Keratinocyte (primary cell): Measurements from ENCODE around the gene TRIM67. TPM values are rescaled to one million over a fixed set of nuclear protein-coding genes. Genes with fewer than 3 reads are reported as not detected.

Experiments
- DNase-seq: peaks from one replicate; pipeline ENCODE4 v3.0.0-alpha.2; 2011; ENCODE audit warnings: low read depth, missing footprints, low spot score
- FAIRE-seq: peaks from 2 replicates; lab custom pipeline; 2011; peaks lifted over from hg19 to GRCh38; lab: Jason Lieb, UNC
- H2AFZ ChIP-seq: 2 replicates; pipeline ENCODE4 v1.6.0; 2012; ENCODE audit warnings: low read length, control low read depth, inconsistent platforms; ENCODE audit not compliant: control insufficient read depth
- H3K27ac ChIP-seq: 2 replicates; pipeline ENCODE4 v1.5.1; 2011; ENCODE audit warnings: low read length; ENCODE audit not compliant: control insufficient read depth, insufficient read depth
- H3K27me3 ChIP-seq: 3 replicates; pipeline ENCODE4 v1.6.0; 2011; ENCODE audit warnings: low read length; ENCODE audit not compliant: control insufficient read depth, insufficient read depth; ENCODE audit errors: extremely low read depth
- H3K36me3 ChIP-seq, 2 experiments: 2 replicates in 1 of 2; 3 replicates in 1 of 2; pipeline ENCODE4 v1.5.1; 2011; ENCODE audit warnings: low read length in 2 of 2, mild to moderate bottlenecking in 1 of 2; ENCODE audit not compliant: control insufficient read depth in 2 of 2, insufficient read depth in 2 of 2; ENCODE audit errors: extremely low read depth in 1 of 2
- H3K4me1 ChIP-seq: 3 replicates; pipeline ENCODE4 v1.5.1; 2011; ENCODE audit warnings: low read length; ENCODE audit not compliant: control insufficient read depth, insufficient read depth; ENCODE audit errors: extremely low read depth
- H3K4me2 ChIP-seq: 3 replicates; pipeline ENCODE4 v1.6.0; 2011; ENCODE audit warnings: low read depth, low read length; ENCODE audit not compliant: control insufficient read depth, insufficient read depth; ENCODE audit errors: extremely low read depth
- H3K4me3 ChIP-seq, 3 experiments: fragments of 200-600 bp in 1 of 3; sonication (generic) in 1 of 3; 2 replicates in 2 of 3; 3 replicates in 1 of 3; pipeline ENCODE4 v1.5.1; 2011 to 2016; ENCODE audit warnings: low read length in 3 of 3, mild to moderate bottlenecking in 3 of 3, control low read depth in 2 of 3, inconsistent platforms in 1 of 3, low read depth in 1 of 3, mixed read lengths in 1 of 3, mixed run types in 1 of 3, moderate library complexity in 1 of 3; ENCODE audit not compliant: control insufficient read depth in 2 of 3, insufficient read depth in 2 of 3; ENCODE audit errors: extremely low read depth in 1 of 3
- H3K79me2 ChIP-seq: 2 replicates; pipeline ENCODE4 v1.6.0; 2012; ENCODE audit warnings: low read length; ENCODE audit not compliant: control insufficient read depth, insufficient read depth
- H3K9ac ChIP-seq: 3 replicates; pipeline ENCODE4 v1.6.0; 2011; ENCODE audit warnings: low read length; ENCODE audit not compliant: control insufficient read depth, insufficient read depth; ENCODE audit errors: extremely low read depth
- H3K9me1 ChIP-seq: 3 replicates; pipeline ENCODE4 v1.6.0; 2011; ENCODE audit warnings: low read length; ENCODE audit not compliant: control insufficient read depth, insufficient read depth; ENCODE audit errors: extremely low read depth
- H3K9me3 ChIP-seq: 2 replicates; pipeline ENCODE4 v1.5.1; 2012; ENCODE audit warnings: low read depth, low read length; ENCODE audit not compliant: control insufficient read depth
- H4K20me1 ChIP-seq: 3 replicates; pipeline ENCODE4 v1.6.0; 2011; ENCODE audit warnings: low read length; ENCODE audit not compliant: control insufficient read depth, insufficient read depth; ENCODE audit errors: extremely low read depth
- EZH2 ChIP-seq: IDR thresholded peaks from one replicate; pipeline ENCODE4 v1.6.1; 2012; ENCODE audit warnings: inconsistent platforms, mild to moderate bottlenecking, low read length, moderate library complexity
- dilution Hi-C: fragments of 300-500 bp; cut with MboI; formaldehyde crosslinking; loops from one replicate; pipeline ENCODE4 v1.7.0; 2020; ENCODE audit warnings: low sequenced_read_pairs; ENCODE audit not compliant: extremely low pct_ligation_motif_present
- polyA plus RNA-seq, 5 experiments: library from polyadenylated mRNA; depleted of rRNA in 3 of 5; stranded (reverse) in 3 of 5; stranded (forward) in 1 of 5; unstranded in 1 of 5; fragments of >200 nt; gene quantifications; 1 replicate in 1 of 5; 2 replicates in 3 of 5; 3 replicates in 1 of 5; pipeline versions ENCODE4 v1.2.1 to v1.2.3, GENCODE V29; 2011 to 2012; ENCODE audit warnings: missing spikeins in 2 of 5, low read depth in 1 of 5, low replicate concordance in 1 of 5
- TF ChIP-seq, protein P1 (sequence below), 3 experiments: IDR thresholded peaks in 1 of 3; conservative IDR thresholded peaks in 1 of 3; optimal IDR thresholded peaks in 1 of 3; 2 replicates in 2 of 3; 3 replicates in 1 of 3; pipeline versions ENCODE3 to v1.5.1; 2011; ENCODE audit warnings: low read length in 3 of 3, mild to moderate bottlenecking in 3 of 3, moderate library complexity in 2 of 3, control low read depth in 1 of 3, inconsistent platforms in 1 of 3; ENCODE audit not compliant: insufficient read depth in 2 of 3; ENCODE audit errors: extremely low read depth in 1 of 3

TRIM67 gene
- polyA plus RNA-seq, 1 donor (not counting 4 experiments of a cell fraction or from before 2014, with no cell fraction given): not detected

DNA sequence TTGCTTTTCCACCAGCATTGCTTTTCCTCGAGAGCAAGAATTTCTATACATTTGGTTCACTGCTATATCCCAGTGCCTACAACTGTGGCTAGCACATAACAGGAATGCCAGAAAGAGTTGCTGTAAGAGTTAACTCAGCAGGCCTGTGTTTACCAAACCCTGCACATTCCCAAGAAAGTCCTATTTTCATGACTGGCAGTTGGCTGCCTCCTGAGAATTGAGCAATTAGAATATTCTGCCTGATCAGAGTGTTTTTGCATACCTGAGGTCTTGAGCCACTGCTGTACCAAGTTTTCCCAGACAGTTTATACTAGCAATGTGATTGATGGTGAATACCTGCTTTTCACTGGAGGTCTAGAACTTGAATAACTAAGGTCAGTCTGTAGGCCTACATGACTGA is 76.4 kb downstream of the TRIM67 start:
- H2AFZ ChIP-seq: no peak overlapping the region
- no peaks in the 10 kb centered on the region for H4K20me1 ChIP-seq
- no peak overlapping the region for H3K9ac ChIP-seq
- no peaks in the 10 kb centered on the region for H3K9me3 ChIP-seq
- FAIRE-seq (no peak), DNase-seq (no peak)
- no peak for TF ChIP-seq EZH2
- H3K4me1 ChIP-seq: peaks cover 12% of the 10 kb centered on the region
- H3K9me1 ChIP-seq: no peaks in the 10 kb centered on the region
- no peak overlapping the region for H3K27ac ChIP-seq
- dilution Hi-C loops: no loop called here
- H3K27me3 ChIP-seq: no peaks in the 10 kb centered on the region
- H3K36me3 ChIP-seq: peaks cover 11 to 20% of the 10 kb centered on the region in 2 experiments
- H3K79me2 ChIP-seq: peaks cover 41% of the 10 kb centered on the region
- H3K4me3 ChIP-seq: no peak overlapping the region
- H3K4me2 ChIP-seq: no peak overlapping the region

DNA sequence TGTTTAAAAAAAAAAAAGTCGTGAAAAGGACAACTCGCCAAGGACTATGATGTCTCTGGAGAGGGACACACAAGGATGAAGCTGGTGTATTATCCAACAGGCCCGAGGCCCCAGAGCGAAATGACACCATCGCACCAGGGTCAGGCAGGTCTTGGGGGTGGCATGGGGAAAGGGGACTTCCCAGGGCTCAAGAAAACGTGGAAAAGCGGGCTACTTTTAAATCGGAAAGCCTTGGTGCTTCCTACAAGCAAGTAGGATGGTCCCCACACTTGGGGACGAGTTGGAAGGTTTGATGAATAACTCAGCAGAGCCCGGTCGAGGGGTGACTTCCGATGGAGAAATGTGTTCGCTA is 78.6 kb downstream of the TRIM67 start:
- Histone ChIP-seq H3K36me3 (peaks cover 11 to 14% of the 10 kb centered on the region in 2 experiments), H3K9ac (peak overlapping the region; percentile 96), H3K4me2 (peak overlapping the region; percentile 60), H3K4me3 (peak overlapping the region; percentile 88 to 97 (median 96)), H2AFZ (peak overlapping the region; percentile 99), H3K9me1 (no peaks in the 10 kb centered on the region), H3K4me1 (peaks cover 12% of the 10 kb centered on the region), H3K27me3 (no peaks in the 10 kb centered on the region), H3K27ac (peak overlapping the region; percentile 89), H4K20me1 (no peaks in the 10 kb centered on the region), H3K79me2 (peaks cover 62% of the 10 kb centered on the region), H3K9me3 (no peaks in the 10 kb centered on the region)
- FAIRE-seq (no peak), DNase-seq (no peak)
- no peak for TF ChIP-seq EZH2
- TF ChIP-seq, protein P1, sequence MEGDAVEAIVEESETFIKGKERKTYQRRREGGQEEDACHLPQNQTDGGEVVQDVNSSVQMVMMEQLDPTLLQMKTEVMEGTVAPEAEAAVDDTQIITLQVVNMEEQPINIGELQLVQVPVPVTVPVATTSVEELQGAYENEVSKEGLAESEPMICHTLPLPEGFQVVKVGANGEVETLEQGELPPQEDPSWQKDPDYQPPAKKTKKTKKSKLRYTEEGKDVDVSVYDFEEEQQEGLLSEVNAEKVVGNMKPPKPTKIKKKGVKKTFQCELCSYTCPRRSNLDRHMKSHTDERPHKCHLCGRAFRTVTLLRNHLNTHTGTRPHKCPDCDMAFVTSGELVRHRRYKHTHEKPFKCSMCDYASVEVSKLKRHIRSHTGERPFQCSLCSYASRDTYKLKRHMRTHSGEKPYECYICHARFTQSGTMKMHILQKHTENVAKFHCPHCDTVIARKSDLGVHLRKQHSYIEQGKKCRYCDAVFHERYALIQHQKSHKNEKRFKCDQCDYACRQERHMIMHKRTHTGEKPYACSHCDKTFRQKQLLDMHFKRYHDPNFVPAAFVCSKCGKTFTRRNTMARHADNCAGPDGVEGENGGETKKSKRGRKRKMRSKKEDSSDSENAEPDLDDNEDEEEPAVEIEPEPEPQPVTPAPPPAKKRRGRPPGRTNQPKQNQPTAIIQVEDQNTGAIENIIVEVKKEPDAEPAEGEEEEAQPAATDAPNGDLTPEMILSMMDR (optimal IDR thresholded peaks at IDR 0.05 in 1 of 3, IDR thresholded peaks at IDR 0.05 in 1 of 3, conservative IDR thresholded peaks at IDR 0.05 in 1 of 3; ENCODE audit: extremely low read depth in 1 of 3, insufficient read depth in 2 of 3, low read length in 3 of 3): no peak
- dilution Hi-C loops: no loop called here
